ENCODE data around the gene SMG9.

SMG9 gene

DNA sequence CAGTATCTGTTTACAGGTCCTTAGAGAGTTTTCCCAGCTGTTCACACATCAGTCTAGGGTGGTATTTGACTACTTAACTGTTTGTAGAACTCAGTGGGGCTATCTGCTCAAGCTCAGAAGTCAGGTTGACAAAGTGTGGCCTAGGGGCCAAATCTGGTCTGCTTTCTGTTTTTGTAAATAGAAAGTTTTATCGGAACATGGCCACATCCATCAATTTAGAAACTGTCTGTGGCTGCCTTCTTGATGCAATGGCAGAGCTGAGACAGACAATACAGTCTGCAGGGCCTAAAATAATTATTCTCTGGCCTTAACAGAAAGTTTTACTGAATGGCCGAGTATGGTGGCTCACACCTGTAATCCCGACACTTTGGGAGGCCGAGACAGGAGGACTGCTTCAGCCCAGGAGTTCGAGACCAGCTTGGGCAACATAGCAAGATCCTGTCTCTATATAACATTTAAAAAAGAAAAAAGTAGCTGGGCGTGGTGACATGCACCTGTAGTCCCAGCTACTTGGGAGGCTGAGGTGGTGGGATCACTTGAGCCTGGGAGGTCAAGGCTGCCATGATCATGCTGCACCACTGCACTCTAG lies 2.4 kb downstream of the SMG9 start:
- DNase-seq: no peak

DNA sequence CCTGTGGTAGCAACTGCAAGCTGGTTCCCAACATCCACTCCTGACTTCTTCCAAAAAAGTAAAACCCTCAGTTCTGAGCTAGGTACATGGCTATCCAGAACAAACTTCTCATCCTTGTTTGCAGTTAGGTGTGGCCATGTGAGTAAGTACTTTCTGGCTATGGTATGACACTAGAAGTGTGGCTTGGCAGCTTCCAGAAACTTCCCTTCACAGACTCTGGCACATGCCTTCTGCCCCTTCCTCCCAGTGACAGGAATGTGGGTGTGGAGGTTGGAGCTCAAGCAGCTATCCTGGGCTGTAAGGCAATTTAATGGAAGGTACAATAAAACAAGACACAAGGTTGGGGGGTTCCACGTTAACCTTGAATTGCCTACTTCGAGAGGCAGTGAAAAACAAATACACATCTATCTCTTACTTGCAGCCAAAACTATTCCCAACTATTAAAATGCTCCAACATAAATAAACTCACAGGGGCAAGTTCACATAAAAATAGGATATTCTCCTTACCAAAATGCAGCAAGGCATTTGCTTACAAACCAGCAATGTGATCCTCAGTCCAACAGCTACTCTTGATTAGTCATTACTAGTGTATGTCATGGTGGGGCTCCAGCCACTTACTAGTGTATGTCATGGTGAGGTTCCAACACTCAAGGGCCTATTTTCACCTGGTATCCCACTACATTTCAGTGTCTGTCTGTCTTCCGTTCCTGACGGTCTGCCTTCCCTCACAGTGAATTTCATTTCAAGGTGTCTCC lies 3.1 kb downstream of the SMG9 start:
- no peak for DNase-seq

DNA sequence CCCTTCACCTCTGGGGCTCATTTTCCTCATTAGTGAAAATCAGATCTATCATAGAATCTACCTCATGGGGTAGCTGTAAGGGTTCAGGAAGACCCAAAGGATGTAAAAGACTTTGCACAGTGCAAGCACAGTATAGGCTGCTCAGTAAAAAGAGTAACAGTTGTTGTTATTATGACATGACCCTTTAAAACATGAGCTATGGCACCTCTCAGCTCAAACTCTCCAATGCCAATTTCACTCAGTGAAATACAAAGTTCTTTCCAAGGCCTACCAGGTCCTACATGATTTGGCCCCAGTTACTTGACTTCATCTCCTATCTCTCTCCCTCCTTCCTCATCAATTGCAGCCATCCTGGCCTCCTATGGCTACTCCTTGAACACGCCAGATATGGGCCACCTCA lies 4.9 kb downstream of the SMG9 start:
- no peak for DNase-seq

DNA sequence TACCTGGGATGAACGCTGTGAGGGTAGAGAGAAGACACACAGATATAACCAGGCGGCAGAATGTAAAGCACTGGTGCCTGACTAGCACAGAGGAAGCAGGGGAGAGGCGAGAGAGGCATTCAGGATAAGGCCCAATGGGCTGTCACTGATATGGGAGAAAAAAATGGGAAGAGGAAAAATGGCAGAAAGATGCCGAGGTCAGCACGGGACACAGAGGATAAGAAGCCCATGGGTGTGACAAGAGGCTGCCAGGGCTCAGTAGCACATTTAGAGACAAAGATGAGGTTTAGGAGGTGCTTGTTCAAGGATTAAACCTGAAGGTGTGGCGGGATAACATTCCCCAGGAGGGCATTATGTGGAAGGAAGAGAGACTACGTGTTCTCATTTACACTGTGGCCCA lies 5.6 kb downstream of the SMG9 start:
- DNase-seq: no peak

DNA sequence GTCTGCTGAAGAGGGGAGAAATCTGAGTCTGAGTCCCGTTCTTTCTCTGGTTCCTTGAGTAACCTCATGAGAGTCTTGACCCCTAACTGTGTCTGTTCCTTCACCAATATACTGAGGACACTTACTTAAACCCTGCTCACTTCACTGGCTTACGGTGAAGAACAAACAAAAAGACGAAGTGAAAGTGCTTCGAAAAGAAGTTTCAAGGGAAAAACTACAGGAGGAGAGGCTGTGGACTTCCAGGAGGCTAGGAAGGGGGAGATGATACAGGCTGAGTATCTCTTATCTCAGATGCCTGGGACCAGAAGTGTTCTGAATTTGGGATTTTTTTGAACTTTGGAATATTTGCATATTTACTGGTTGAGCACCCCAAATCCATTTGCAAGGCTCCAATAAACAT lies 6.1 kb downstream of the SMG9 start:
- DNase-seq: no peak

DNA sequence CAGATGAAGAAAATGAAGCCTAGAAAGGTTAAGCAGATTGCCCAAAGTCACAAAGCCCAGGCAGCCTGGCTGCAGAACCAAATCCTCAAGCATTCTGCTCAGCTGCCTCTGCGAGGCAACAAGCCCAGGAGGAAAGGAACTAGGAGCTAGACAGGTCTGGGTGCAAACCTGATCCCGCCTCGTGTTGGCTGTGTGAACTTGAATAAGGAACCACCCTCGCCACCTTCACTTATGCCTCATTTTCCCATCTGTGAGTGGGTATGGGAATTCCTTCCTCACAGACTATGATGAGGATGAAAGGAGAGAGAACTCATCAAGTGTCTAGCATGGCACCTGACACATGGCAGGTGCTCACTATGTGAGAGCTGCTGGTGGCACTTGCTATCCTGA lies 6.6 kb downstream of the SMG9 start:
- no peak for DNase-seq

DNA sequence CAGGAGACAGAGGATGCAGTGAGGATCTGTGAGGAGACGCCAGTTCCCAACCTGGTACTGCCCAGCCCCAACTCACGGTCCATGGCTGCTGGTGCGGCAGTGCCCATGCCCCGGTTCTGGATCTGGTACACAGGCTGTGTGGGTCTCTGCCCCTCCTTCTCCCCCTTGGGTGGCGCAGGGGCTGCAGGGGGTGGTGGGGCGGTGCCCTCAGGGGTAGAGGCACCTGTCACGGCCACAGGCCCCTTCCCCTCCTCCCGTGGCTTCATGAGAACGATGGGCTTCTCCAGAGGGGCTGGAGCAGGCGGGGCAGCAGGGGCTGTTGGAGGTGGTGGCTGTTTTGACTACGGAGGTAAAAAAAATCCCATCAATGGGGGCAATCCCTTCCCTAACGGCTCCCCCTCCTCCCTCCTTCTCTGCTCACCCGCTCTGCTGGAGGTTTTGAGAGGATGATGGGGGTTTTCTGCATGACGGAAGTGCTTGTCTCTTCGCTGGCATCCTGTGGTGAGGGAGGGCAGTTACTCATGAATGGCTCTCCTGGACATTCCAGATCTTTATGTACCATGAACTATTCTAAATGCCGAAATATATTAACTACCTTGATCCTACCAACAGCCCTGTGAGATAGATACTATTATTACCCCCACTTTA lies 7.1 kb downstream of the SMG9 start:
- no peak for DNase-seq

DNA sequence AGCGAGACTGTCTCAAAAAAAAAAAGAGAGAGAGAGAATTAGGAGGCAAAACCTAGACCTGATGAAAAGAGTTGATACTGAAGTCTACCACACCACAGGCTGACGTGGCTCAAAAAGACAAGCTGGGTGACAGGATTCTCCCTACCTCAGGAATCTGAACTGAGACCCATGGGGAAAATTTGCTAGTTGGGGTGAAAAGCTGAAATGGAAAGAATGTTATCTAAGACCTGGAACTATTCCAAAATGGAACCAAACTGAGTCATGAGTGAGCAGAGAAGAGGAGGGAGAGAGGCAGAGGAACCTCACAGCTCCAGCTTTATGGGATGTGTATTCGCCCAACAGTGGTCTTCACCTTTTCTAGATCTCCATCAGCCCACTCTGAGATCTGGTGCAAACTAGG lies 11.7 kb downstream of the SMG9 start:
- no peak for DNase-seq

DNA sequence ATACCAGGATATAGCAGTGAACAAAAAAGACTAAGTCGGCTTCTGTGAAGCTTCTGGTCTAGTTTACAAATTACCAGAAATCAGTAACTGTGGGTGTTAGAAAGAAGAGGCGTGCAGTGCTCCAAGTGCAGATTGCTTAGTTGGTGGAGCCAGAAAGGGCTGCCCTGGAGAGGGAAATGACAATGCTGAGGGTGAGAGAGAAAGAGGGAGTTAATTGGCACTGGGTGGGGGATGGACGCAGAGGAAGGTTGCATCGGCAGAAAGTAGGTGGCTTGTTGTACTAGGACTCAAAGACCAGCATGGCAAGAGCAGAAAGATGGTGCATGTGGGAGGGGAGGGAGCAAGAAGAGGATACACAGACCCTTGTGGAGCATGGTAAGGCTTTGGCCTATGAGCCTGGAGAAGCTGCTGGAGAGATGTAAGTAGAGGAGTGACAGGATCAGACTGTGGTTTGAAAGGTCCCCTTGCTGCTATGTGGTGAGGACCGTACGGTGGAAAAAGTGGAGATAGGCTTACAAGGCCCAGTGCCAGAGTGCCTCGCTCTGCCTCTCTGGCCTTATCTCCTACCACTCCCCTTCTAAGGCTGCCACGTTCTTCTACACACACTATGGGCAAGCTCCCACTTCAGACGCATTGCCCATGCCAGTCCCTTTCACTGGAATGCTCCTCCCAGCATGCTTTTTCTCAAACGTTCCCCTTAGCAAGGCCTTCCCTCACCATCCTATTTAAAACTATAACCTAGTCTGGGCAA lies 13.5 kb downstream of the SMG9 start:
- no peak for DNase-seq

DNA sequence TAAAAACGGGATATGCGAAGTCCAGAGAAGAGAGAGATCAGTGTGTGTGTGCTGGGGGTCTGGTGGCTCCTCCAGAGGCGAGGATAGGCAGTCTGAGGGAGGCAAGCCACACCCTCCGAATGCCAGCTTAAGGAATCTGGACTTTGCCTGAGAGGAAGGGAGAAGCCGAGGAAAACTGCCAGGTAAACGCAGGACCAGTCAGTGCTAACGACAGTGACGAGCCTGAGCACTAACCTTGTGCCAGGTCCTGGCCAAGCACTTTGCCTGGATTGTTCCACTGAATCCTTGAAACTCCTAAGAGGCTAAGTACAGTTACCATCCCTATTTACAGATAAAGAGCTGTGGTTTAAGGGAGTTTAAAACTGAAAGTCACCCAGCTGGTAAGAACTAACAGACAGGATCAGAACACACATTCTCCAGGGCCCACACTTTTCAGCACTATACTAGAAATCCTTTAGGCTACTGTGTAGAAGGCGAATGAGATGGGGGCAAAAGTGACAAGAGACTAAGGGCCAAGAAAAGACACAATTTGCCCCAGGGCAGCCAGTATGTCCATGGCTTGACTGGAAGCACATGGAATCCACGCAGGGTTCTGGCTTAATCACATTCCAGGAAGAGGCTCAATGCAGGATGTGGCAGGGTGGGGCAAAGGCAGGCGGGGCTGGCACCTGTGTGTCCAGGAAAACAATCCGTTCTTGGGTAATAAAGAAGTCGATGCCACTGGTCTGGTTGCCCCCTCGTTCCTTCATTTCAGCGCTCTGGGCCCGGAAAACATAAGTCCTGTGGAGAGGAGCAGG lies 15.1 kb downstream of the SMG9 start:
- no peak for DNase-seq

DNA sequence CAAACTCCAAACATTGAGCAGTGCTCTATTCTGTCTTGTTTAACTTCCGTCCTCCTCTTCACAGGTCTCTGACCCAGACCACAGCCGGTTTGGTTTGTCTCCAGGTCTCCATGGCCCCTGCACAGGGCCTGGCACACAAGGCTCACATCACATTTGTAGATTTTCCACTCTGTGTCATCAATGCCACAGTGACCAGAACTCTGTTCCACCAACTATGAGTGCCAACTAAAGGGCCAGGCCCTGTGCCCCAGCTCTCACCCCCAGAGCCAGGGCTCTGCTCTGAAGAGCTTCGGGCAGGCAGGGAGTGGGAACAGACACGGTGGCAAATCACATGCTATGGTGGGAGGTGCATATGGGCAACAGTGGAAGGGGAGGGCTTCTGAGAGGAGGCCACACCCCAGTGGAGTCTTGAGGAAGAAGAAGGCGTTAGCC lies 16.0 kb downstream of the SMG9 start:
- no peak for DNase-seq

DNA sequence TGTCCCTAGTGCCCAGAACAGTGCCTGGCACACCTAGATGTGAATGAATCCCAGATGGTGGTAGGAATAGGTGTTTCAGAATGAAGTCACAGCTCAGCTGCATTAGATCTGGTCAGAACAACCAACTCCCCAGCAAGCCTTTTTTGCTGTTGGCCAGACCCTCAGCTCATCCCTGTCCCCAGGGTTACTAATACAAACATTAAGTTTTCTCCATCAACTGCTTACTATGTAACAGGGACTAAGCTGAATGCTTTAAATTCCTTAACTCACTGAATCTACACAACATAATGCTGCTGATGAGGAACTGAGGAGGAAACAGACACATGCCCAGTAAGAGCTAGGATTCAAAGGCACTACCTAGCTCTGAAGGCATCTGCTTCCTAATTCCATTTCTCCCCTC lies 18.8 kb downstream of the SMG9 start:
- DNase-seq: no peak

DNA sequence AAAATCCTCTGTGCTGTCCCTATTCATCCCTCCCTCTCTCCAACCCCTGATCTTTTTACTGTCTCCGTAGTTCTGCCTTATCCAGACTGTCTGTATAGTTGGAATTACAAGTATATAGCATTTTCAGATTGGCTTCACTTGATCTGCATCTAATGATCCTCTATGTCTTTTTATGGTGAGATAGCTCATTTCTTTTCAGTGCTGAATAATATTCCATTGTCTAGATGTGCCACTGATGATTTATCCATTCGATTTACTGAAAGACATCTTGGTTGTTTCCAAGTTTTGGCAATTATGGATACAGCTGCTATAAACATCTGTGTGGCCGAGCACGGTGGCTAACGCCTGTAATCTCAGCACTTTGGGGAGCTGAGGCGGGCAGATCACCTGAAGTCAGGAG lies 19.7 kb downstream of the SMG9 start:
- DNase-seq: no peak

DNA sequence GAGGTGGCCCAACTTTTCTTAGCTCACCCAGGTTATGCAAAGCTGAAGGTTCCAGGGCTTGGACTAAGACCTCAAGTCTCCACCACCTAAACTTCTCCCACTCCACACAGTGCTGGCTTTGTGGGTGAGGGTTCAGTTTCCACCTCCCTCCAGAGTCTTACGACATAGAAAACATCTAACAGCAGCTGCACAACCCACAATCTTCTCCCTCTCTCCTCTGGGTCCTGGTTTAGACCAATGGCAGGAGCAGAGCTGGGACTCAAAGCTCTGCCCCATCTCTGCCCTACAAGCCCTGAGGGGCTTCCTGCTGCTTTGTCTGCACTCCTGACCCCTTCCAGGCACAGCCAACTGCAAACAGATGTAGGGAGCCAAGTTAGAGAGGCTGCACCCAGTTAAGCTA lies 22.9 kb downstream of the SMG9 start:
- DNase-seq: no peak

DNA sequence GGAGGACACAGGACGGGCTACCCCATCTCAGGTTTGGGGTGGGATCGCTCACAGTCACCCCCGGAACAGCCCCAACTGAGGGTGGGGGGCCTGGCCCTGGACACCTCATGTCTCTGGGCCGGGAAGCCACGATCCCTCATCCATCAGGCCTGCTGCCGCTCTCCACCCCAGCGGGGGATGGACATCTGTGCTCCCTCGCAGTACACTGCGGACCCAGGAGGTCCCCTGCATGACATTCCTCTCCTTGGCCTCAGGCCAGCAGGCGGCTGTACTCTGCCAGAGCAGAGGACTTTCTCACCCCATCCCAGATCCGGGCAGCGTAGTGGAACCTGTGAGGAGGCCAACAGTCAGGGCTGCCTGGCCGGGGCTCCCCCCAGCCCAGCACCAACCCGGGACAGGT lies 23.4 kb downstream of the SMG9 start:
- DNase-seq: no peak

DNA sequence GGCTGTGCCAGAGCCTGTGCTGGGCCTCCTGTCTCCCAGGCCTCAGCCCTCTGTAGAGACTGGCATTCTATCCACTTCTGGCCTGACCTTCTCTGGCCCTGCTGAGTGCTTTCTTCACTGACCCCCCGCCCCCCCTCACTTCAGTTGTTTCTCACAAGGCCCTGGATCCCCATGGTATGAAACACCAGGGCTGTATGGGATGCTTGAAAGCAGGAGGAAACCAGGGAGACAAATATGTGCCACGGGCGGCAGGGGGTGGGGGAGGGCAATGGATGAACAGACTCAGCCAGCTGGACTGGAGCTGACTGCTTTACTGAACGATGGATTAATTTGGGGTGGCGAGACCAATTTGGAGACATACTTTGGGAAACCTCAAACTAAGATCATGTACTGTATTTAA lies 24.8 kb downstream of the SMG9 start:
- no peak for DNase-seq

DNA sequence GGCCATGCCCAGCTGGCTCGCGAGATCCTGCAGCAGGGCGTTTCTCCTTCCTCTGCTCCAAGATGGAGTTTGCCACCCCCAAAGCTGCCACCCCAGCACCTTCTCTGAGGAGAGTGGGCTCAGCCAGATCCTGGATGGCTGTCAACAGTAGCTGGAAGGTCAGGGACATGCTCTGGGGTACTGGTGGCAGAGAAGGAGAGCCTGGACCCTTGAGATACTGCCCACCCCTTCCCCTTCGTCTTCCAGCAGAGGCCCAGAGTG lies 27.2 kb downstream of the SMG9 start:
- no peak for DNase-seq

DNA sequence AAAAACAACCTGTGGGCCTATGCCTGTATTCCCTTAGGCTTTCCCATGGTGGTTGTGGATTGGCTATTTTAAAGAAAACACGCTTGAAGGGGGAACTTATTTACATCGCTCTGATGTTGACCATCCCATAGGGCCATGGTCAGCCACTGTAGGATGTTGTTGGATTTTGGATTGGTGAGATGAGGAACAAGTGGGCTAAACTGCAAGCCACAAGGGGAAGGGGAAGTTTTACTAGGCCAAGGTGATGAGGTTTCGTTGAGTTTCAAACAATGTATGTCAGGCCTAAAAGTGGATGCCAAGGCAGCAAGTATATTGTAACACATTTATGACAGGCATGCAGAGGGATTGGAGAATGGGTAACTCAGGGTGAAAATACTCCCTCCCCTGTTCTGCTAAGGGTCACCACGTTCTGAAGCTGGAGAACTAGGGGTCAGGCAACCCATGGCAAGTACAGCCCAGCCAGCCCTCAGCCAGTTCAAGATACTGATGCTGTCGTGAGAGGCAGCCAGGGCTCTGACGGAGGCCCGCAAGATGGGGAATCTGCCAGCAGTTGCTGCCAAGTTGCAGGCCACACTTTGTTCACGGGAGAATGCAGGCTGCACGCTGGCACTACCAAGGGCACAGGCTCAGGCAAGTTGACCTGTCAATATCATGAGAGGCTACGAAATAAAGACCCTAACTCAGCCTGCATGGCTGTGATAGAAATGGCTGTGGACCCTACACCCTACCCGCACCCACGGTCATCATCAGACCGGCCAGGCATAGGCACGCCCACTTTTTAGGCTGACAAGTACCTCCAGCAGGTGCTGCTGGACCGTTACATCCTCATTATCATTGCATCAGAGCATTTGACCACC lies 27.8 kb downstream of the SMG9 start:
- no peak for DNase-seq

DNA sequence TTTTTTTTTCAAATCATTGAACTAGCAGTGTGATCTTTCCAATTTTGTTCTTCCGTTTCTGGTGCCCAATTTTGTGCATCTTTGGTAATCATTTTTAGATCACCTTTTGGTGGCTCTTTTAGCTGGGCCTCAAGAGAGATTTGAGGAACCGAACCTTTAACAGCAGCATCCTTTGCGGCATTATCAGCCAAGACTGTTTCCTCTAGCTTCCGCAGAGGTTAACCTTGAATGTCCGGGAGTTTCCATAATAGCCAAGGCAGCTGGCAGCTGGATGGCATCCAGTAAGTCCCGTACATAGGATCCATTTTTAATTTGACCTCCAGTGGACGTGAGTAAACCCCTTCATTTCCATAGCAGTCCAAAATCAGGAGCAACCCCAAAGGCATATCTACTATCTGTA lies 29.3 kb downstream of the SMG9 start:
- no peak for DNase-seq

DNA sequence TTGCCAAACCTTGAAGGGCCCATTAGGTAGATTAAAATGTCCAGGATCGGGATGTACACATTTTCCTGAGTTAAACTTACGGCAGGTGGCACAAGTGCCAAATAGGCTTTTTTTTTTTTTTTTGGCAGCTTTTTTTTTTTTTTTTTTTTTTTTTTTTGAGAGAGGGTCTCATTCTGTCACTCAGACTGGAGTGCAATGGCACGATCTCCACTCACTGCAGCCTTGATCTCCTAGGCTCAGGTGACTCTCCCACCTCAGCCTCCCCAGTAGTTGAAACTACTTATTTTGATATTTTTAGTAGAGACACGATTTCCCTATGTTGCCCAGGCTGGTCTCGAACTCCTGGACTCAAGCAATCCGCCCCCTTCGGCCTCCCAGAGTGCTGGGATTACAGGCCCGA lies 29.9 kb downstream of the SMG9 start:
- DNase-seq: no peak

DNA sequence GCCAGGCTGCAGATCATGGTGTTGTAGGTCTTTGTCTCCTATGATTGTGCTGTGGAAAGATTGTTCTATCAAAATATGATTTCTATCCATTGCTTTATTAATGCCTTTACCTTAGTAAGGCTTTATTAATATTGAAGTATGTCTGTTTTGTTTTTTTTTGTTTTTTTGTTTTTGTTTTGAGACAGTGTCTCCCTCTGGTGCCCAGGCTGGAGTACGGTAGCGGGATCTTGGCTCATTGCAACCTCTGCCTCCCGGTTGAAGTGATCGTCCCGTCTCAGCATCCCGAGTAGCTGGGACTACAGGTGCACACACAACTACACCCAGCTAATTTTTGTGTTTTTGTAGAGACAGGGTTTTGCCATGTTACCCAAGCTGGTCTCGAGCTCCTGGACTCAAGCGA lies 31.2 kb downstream of the SMG9 start:
- DNase-seq: no peak

DNA sequence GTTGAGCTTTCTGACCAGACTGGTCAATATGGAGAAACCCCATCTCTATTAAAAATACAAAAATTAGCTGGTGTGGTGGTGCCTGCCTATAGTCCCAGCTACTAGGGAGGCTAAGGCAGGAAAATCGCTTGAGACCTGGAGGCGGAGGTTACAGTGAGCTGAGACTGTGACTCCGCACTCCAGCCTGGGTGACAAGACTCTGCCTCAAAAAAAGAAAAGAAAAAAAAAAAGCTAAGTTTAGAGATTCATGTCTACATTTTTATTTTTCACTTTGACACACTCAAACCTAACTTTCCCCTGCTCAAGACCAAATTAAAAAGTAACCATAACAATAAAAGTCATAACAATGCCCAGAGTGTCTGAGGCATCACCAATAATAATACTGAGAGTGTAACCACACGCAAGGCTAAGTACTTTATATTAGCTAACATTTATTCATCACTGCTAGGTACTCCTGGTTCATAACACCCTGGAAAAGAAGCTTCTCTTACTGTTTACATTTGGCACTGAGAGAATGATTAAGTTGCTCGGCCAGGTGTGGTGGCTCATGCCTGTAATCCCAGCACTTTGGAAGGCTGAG lies 33.2 kb downstream of the SMG9 start:
- DNase-seq: no peak

All from NCI-H146 (cell line).